ENCODE results near the gene SRSF3.

DNA sequence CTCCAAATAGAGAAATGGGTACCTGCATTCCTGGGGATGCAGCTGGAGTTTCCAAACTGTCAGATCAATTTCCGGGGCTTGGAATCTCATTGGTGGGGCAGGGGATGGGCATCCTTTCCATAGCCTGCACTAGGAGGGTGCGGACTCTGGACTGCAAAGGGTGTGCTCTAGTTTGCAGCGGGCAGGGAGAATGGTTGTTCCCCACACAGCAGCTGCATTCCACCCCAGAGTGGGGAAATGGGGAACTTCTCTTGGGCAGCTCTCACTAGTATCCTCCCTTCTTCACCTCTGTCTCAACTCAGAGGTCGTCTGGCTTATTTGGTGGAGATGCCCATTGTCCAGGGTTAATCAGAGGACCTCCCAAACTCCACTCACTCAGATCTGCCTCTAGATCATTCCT, 49.8 kb downstream of the SRSF3 start:
- TF ChIP-seq, protein P1, sequence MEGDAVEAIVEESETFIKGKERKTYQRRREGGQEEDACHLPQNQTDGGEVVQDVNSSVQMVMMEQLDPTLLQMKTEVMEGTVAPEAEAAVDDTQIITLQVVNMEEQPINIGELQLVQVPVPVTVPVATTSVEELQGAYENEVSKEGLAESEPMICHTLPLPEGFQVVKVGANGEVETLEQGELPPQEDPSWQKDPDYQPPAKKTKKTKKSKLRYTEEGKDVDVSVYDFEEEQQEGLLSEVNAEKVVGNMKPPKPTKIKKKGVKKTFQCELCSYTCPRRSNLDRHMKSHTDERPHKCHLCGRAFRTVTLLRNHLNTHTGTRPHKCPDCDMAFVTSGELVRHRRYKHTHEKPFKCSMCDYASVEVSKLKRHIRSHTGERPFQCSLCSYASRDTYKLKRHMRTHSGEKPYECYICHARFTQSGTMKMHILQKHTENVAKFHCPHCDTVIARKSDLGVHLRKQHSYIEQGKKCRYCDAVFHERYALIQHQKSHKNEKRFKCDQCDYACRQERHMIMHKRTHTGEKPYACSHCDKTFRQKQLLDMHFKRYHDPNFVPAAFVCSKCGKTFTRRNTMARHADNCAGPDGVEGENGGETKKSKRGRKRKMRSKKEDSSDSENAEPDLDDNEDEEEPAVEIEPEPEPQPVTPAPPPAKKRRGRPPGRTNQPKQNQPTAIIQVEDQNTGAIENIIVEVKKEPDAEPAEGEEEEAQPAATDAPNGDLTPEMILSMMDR (IDR thresholded peaks at IDR 0.05) = no peak
- no peak for TF ChIP-seq POLR2A (IDR thresholded peaks at IDR 0.05)

Measured in upper lobe of left lung (tissue), 4 donors.